ENCODE measurements around the gene TNNI3.
A peak's percentile ranks its signal among the peaks of the same experiment; 100 is the strongest.
"Not testable (repeated sequence)": the region's sequence is repeated elsewhere in the genome, so short reads cannot be mapped to it uniquely, and the experiment has no call there.

The TNNI3 gene

DNA sequence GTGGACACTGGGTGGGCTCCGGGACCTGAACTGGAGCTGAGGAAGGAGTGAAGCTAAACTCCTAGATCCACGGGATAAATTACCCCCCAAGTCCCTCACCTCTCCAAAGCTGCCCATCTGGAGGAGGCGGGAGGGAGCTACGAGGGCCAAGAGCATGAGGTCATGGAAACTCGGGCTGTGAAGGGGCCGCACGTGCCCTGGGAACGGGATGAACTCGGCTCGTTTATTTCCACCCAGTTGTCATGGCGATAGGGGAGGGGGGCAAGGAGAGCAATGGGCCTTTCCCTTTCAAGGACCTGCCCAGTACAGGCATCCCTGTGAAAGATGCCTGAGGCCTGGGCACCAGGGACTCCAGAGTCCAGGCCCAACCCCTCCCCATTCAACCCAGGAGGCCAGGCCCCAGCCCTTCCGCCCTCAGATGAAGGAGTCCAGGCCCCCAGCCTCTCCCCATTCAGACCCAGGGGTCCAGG lies 43.9 kb downstream of the TNNI3 start:
- DNase-seq (ENCODE audit: low read depth): peak; percentile 93

DNA sequence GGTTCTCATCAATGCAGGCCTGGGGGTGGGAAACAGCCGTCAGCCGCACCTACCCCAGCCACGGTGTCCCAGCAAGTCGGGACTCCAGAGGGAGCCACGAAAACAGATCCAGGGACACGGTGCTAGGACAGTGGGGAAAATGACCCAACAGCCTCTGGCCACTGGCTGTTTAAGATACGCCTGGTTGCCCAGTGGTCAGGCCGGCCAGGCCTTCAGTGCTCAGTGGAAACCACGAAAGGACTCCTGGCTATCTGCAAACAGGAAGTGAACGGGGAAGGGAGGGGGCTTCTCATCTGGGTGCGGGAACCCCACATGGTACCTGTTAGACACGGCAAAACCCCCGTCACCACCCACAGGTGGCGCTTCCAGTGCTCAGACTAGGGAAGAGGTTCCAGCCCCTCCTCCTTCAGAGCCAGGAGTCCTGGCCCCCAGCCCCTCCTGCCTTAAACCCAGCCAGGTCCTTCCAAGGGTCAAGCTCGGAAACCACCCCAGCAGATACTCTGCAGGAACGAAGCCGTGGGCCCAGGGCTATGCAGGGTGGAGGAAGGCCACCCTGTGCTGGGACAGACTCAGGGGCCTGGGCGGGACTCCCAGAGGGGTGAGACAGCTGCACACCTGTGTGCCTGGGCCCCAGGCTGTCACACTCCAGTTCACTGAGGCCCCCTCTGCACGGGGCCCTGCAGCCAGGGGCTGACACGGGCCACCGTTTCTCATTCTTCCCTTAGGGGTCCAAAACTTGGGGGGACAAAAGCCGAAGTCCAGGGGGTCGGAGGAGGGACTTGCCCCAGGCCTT lies 44.6 kb downstream of the TNNI3 start:
- DNase-seq (ENCODE audit: low read depth): no peak

DNA sequence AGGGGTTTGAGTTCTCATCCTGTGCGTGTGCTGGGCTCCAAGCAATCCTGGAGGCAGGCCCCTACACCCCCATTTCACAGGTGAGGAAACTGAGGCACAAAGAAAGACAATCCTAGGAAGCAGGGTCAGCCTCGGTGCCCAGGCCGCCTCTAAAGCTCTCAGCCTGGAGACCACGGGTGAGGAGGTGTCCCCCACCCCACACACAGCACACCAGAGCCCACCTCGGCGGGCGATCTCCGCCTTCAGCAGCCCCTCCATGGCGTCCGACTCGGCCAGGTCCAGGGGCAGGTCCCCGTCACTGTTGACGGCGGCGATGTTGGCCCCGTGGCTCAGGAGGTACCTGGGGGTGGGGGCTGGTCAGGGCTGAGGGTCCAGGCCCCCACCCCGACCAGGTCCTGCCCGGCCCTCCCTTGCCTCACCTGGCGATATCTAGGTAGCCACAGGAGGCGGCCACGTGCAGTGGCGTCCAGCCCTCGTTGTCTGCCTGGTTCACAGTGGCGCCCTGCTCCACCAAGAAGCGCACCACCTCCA lies 45.2 kb downstream of the TNNI3 start:
- no peak for DNase-seq (ENCODE audit: low read depth)

DNA sequence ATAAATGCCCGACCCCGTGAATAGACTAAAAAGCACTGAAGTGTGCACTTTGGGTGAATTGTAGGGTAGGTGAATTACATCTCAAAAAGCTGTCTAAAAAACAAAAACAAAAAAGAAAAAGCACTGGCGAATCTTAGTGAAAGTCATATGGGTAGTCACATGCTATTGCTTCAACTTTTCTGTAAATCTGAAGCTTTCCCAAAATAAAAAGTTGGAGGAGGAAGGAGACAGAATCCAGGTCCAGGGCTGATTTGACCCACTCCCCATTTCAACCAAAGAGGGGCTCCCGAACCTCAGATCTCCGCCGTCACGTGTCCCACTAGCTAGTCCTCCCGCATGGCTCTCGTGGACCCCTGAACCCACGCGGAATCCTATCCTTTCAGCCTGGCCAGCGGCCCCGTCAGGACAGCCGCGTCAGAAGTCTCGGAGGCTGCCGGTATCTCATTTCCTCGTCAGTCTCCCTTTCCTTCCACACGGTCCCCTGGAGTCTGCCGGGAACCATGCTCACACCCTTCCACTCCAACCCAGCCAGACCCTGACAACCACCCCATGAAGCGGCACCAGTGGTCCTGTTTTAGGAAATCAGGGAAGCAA lies 46.2 kb downstream of the TNNI3 start:
- no peak for DNase-seq (ENCODE audit: low read depth)

DNA sequence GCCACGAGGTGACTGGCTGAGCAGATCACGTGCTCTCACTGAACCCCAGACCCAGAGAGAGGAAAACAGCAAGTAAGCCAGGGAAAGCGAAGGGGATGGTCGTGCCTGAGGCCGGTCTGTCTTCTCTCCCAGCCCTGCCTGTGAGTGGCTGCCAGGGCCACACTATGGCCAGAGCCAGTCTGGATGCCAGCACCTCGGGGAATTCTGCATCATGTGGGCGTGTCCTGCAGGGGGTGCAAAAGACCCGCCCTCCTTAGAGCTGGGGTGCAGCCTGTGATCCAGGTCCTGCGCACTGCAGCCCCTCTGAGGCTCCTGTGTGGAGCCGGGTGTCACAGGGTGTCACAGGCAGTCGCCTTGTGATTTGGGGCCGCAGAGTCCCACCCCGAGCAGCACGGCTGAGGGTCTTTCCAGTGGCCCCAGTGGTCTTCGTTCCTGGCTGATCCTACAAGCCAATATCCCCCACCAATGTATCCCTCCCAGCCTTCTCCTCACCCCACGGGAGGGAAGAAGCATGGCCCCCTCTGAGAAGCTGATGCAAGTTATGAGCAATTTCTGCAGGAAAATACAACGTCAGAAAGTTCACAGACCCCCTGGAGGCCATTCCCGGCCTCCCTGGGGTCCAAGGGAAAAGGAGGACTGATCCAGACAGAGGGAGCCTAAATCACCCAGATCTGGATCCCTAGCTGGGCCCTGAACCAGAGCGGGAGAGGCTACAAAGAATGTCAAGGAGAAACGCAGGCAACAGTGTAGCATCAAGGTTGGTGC lies 47.8 kb downstream of the TNNI3 start:
- DNase-seq (ENCODE audit: low read depth): no peak

DNA sequence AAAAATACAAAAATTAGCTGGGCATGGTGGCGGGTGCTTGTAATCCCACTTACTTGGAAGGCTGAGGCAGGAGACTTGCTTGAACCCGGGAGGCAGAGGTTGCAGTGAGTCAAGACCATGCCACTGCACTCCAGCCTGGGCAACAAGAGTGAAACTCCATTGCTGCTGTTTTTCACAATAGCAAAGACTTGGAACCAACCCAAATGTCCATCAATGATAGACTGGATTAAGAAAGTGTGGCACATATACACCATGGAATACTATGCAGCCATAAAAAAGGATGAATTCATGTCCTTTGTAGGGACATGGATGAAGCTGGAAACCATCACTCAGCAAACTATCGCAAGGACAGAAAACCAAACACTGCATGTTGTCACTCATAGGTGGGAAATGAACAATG lies 50.3 kb downstream of the TNNI3 start:
- DNase-seq (ENCODE audit: low read depth): not testable (repeated sequence)

DNA sequence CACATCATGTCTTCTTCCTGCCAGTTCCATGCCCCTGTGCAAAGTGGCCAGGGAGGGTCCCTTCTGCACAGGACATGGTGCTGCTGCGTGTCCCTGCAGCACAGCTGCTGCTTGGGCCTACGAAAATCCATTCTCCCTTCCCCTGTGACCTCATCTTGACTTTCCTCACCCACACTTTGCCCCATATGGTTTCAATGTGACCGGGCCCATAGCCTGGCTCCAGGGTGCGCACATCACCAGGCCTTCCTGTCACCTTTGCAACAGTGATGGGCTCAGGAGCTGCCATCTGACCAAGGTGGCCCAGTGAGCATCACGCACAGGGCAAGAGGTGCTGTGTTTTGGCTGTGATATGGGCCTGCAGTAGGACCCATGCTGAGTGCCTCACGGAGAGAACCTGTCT lies 50.9 kb downstream of the TNNI3 start:
- DNase-seq (ENCODE audit: low read depth): no peak

DNA sequence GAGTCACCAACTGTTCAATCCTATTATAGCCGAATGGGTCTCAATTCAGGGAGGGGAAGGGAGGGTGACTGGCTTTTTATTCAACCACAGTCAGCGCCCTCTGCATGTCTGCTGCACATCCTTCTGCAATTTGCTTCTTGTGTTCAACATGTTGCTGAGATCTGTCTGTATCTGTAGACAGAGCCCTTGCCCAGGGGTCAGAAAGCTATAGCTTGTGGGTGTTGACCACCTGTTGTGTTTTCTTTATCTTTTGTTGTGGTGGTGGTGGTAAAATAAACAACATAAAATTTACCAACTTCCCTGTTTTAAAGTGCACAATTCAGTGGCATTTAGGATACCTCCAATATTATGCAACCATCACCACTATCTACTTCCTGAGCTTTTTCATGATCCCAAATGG lies 52.3 kb downstream of the TNNI3 start:
- DNase-seq (ENCODE audit: low read depth): no peak

DNA sequence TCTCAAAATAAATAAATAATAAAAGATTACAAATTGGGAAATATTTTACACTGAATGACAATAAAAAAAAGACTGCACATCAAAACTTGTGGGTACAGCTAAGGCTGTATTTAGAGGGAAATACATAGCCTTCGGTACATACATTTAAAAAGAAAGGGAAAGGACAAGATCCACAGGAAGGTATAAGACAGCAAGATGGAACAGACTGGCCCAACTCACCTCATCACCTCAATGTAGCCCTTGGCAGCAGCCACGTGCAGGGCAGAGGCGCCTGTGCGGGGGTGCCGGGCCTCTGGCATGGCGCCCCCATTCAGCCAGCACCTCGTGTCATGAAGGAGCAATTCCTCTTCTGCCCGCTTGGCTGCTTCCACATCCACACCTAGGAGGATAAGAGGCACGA lies 54.3 kb downstream of the TNNI3 start:
- DNase-seq (ENCODE audit: low read depth): no peak
